IMR-90 (cell line): ENCODE measurements around the gene SNX25.

Experiments
- CTCF ChIP-seq: conservative IDR thresholded peaks from 2 replicates; pipeline ENCODE4 v1.5.1; 2012; ENCODE audit warnings: mild to moderate bottlenecking, low read depth, low read length, improper control_type of control experiment
- POLR2A ChIP-seq: IDR thresholded peaks from 2 replicates; pipeline ENCODE4 v1.6.1; 2012; ENCODE audit warnings: mild to moderate bottlenecking, low read depth, low read length
- USF2 ChIP-seq: fragments of 150-350 bp; IDR thresholded peaks from 2 replicates; pipeline ENCODE4 v1.6.1; 2017; ENCODE audit warnings: mild to moderate bottlenecking, antibody characterized with exemption, low read length, low read depth

GRCh38 chr4:185374027-185374426 lies 164.6 kb downstream of the SNX25 start:
- TF ChIP-seq CTCF (no peak), USF2 (no peak), POLR2A (no peak)
